NT2/D1 (cell line): ENCODE data around the gene ZNF768.

Experiments used
- YY1 ChIP-seq: IDR thresholded peaks from 2 replicates; pipeline ENCODE4 v1.6.1; 2011; ENCODE audit not compliant: insufficient read length, insufficient read depth
- ZNF274 ChIP-seq: IDR thresholded peaks from 2 replicates; pipeline ENCODE4 v1.6.1; 2011; ENCODE audit warnings: mild to moderate bottlenecking, low read depth, low read length

DNA sequence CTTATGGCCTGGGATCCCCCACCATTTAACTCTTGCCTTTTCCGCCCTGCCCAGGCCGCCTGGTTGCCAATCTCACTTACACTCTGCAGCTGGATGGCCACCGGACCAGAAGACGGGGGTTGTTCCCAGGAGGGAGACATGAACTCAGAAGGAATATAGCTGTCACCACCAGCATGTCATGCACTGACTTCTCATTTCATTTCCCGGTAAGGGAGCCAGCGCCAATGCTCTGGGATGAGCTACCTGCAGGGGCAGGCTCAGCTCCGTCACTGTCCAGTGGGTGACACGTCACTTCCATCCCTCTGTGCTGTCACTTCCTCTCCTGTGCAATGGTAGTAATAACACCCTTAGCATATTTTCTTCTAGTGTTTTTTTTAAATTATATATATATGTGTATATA lies 27.1 kb downstream of the ZNF768 start:
- TF ChIP-seq YY1 (no peak), ZNF274 (no peak)
